ENCODE measurements around the gene SLC35G4.
"Not testable (repeated sequence)": the region's sequence is repeated elsewhere in the genome, so short reads cannot be mapped to it uniquely, and the experiment has no call there.

SLC35G4 gene

DNA sequence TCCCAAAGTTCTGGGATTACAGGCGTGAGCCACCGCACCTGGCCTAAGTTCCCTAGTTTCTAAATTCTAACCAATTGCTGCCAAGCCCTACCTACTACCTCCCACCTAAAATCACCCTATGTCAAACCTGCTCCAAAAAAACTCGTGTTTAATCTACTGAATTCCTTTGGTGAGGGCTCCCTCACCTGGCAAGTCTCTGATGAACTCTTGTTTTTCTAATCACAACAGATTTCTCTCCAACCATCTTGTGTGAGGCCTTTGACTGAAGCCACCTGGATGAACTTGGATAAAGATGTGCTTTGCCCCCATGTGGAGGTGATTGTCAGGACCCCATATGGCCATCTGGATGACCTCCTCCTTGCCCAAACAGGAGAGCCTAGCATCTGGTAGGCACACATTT lies 17.4 kb upstream of the SLC35G4 start:
- Histone ChIP-seq H3K36me3 (replicated peaks; ENCODE audit: insufficient read depth, low read length) (no peaks in the 10 kb centered on the region), H3K27ac (ENCODE audit: low read length) (no peak overlapping the region), H3K79me2 (ENCODE audit: low read length) (no peaks in the 10 kb centered on the region), H3K9ac (ENCODE audit: low read length) (no peak overlapping the region), H3K4me1 (ENCODE audit: low read length) (peaks cover 17% of the 10 kb centered on the region), H3K4me2 (ENCODE audit: low read depth, low read length) (no peak overlapping the region), H3K9me3 (replicated peaks; ENCODE audit: insufficient read depth, low read length) (no peaks in the 10 kb centered on the region), H4K20me1 (ENCODE audit: insufficient read depth, low read length) (no peaks in the 10 kb centered on the region), H3K9me2 (replicated peaks; ENCODE audit: insufficient read depth, low read length) (no peaks in the 10 kb centered on the region), H3K4me3 (ENCODE audit: low read length) (no peak overlapping the region), H2AFZ (ENCODE audit: low read length) (no peak overlapping the region), H3F3A (ENCODE audit: insufficient read depth, low read length) (peaks cover 9% of the 10 kb centered on the region), H3K27me3 (replicated peaks; ENCODE audit: insufficient read depth, low read length) (no peaks in the 10 kb centered on the region)
- DNase-seq, result peak; percentile 49
- no peak for TF ChIP-seq EZH2 (optimal IDR thresholded peaks at IDR 0.05; ENCODE audit: low read depth, low read length)
- TF ChIP-seq, protein P1, sequence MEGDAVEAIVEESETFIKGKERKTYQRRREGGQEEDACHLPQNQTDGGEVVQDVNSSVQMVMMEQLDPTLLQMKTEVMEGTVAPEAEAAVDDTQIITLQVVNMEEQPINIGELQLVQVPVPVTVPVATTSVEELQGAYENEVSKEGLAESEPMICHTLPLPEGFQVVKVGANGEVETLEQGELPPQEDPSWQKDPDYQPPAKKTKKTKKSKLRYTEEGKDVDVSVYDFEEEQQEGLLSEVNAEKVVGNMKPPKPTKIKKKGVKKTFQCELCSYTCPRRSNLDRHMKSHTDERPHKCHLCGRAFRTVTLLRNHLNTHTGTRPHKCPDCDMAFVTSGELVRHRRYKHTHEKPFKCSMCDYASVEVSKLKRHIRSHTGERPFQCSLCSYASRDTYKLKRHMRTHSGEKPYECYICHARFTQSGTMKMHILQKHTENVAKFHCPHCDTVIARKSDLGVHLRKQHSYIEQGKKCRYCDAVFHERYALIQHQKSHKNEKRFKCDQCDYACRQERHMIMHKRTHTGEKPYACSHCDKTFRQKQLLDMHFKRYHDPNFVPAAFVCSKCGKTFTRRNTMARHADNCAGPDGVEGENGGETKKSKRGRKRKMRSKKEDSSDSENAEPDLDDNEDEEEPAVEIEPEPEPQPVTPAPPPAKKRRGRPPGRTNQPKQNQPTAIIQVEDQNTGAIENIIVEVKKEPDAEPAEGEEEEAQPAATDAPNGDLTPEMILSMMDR (IDR thresholded peaks at IDR 0.05; ENCODE audit: low read length), result peak; percentile 38
- no peak for TF ChIP-seq EZH2phosphoT487 (IDR thresholded peaks at IDR 0.05; ENCODE audit: low read length)

DNA sequence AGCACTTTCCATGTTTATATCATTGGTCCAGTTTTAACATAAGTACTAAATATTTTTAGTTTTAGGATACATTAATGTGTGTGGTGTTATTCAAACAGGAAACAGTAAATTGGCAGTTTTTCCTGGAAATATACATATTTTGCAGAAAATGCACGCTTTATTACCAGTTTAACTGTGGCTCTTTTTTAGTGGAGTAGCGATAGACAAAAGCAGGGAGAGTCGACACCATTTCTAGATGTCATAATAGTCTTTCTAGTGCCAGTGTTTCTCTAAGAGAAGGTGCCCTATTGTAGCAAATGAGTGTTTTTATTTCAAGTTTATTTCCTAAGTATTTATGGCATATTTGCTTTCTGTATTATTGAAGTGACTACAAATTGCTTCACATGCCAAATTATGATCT lies 9.1 kb upstream of the SLC35G4 start:
- H3K4me3 ChIP-seq (ENCODE audit: low read length), result no peak overlapping the region
- H3K79me2 ChIP-seq (ENCODE audit: low read length), result no peaks in the 10 kb centered on the region
- no peak overlapping the region for H3K9ac ChIP-seq (ENCODE audit: low read length)
- H3K4me1 ChIP-seq (ENCODE audit: low read length), result no peaks in the 10 kb centered on the region
- no peak for DNase-seq
- H3K4me2 ChIP-seq (ENCODE audit: low read depth, low read length), result no peak overlapping the region
- no peaks in the 10 kb centered on the region for H4K20me1 ChIP-seq (ENCODE audit: insufficient read depth, low read length)
- H3K27ac ChIP-seq (ENCODE audit: low read length), result no peak overlapping the region
- H3K36me3 ChIP-seq (replicated peaks; ENCODE audit: insufficient read depth, low read length), result no peaks in the 10 kb centered on the region
- no peaks in the 10 kb centered on the region for H3K9me3 ChIP-seq (replicated peaks; ENCODE audit: insufficient read depth, low read length)
- no peak for TF ChIP-seq EZH2phosphoT487 (IDR thresholded peaks at IDR 0.05; ENCODE audit: low read length)
- TF ChIP-seq, protein P1 (IDR thresholded peaks at IDR 0.05; ENCODE audit: low read length), result no peak
- no peak for TF ChIP-seq EZH2 (optimal IDR thresholded peaks at IDR 0.05; ENCODE audit: low read depth, low read length)
- H3F3A ChIP-seq (ENCODE audit: insufficient read depth, low read length), result no peaks in the 10 kb centered on the region
- no peak overlapping the region for H2AFZ ChIP-seq (ENCODE audit: low read length)
- H3K9me2 ChIP-seq (replicated peaks; ENCODE audit: insufficient read depth, low read length), result no peaks in the 10 kb centered on the region
- H3K27me3 ChIP-seq (replicated peaks; ENCODE audit: insufficient read depth, low read length), result no peaks in the 10 kb centered on the region

DNA sequence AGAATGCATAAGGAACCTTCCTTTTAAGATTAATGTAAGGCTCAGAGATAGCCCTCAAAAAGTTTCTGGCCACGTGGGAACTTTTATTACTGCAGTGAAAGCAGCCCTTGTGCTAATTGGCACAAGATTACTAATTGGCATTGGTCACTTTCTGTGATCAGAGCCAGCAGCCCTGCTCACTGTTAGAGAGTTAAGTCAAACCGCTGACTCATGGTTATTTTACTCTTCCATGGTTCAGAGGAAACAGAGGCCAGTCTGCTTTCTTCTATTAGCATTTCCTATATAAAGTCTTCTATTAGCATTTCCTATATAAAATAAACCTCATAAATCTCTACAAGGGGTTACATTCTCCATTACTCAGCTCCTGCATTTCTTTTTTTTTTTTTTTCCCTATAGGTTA lies 1.5 kb upstream of the SLC35G4 start:
- no peaks in the 10 kb centered on the region for H3K27me3 ChIP-seq (replicated peaks; ENCODE audit: insufficient read depth, low read length)
- no peak overlapping the region for H2AFZ ChIP-seq (ENCODE audit: low read length)
- TF ChIP-seq EZH2phosphoT487 (IDR thresholded peaks at IDR 0.05; ENCODE audit: low read length), result no peak
- no peaks in the 10 kb centered on the region for H3K9me2 ChIP-seq (replicated peaks; ENCODE audit: insufficient read depth, low read length)
- no peak overlapping the region for H3K4me3 ChIP-seq (ENCODE audit: low read length)
- DNase-seq, result no peak
- H3K4me1 ChIP-seq (ENCODE audit: low read length), result no peaks in the 10 kb centered on the region
- H3F3A ChIP-seq (ENCODE audit: insufficient read depth, low read length), result no peaks in the 10 kb centered on the region
- H3K79me2 ChIP-seq (ENCODE audit: low read length), result no peaks in the 10 kb centered on the region
- no peak overlapping the region for H3K27ac ChIP-seq (ENCODE audit: low read length)
- no peaks in the 10 kb centered on the region for H3K36me3 ChIP-seq (replicated peaks; ENCODE audit: insufficient read depth, low read length)
- H3K9me3 ChIP-seq (replicated peaks; ENCODE audit: insufficient read depth, low read length), result no peaks in the 10 kb centered on the region
- no peaks in the 10 kb centered on the region for H4K20me1 ChIP-seq (ENCODE audit: insufficient read depth, low read length)
- H3K4me2 ChIP-seq (ENCODE audit: low read depth, low read length), result no peak overlapping the region
- H3K9ac ChIP-seq (ENCODE audit: low read length), result no peak overlapping the region

DNA sequence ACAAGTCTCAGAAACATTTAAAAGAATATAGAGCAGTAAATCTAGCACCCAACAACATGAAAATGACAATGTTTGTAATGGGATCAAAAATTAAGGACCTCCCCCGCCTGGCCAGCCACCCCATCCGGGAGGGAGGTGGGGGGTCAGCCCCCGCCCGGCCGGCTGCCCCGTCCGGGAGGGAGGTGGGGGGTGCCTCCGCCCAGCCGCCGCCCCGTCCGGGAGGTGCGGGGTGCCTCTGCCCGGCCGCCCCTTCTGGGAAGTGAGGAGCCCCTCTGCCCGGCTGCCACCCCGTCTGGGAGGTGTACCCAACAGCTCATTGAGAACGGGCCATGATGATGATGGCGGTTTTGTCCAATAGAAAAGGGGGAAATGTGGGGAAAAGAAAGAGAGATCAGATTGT lies 778 bp upstream of the SLC35G4 start:
- H3K79me2 ChIP-seq (ENCODE audit: low read length); H3K9ac ChIP-seq (ENCODE audit: low read length); H3K27me3 ChIP-seq (replicated peaks; ENCODE audit: insufficient read depth, low read length); H3K27ac ChIP-seq (ENCODE audit: low read length); H2AFZ ChIP-seq (ENCODE audit: low read length); H3K9me3 ChIP-seq (replicated peaks; ENCODE audit: insufficient read depth, low read length); H3K9me2 ChIP-seq (replicated peaks; ENCODE audit: insufficient read depth, low read length); H3K4me1 ChIP-seq (ENCODE audit: low read length); H3K4me2 ChIP-seq (ENCODE audit: low read depth, low read length); H3K36me3 ChIP-seq (replicated peaks; ENCODE audit: insufficient read depth, low read length); DNase-seq; H4K20me1 ChIP-seq (ENCODE audit: insufficient read depth, low read length); H3K4me3 ChIP-seq (ENCODE audit: low read length); H3F3A ChIP-seq (ENCODE audit: insufficient read depth, low read length): not testable (repeated sequence)

DNA sequence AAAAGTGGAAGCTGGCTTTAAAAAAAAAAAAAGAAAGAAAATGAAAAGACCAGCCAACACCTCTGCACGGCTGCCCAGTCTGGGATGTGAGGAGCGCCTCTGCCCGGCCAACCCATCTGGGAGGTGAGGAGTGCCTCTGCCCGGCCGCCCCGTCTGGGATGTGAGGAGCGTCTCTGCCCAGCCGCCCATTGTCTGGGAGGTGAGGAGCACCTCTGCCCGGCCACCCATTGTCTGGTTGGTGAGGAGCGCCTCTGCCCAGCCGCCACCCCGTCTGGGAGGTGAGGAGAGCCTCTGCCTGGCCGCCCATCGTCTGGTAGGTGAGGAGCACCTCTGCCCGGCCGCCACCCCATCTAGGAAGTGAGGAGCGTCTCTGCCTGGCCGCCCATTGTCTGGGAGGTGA lies 3.7 kb downstream of the SLC35G4 start:
- H3K36me3 ChIP-seq (replicated peaks; ENCODE audit: insufficient read depth, low read length); H3K9me3 ChIP-seq (replicated peaks; ENCODE audit: insufficient read depth, low read length): not testable (repeated sequence)

DNA sequence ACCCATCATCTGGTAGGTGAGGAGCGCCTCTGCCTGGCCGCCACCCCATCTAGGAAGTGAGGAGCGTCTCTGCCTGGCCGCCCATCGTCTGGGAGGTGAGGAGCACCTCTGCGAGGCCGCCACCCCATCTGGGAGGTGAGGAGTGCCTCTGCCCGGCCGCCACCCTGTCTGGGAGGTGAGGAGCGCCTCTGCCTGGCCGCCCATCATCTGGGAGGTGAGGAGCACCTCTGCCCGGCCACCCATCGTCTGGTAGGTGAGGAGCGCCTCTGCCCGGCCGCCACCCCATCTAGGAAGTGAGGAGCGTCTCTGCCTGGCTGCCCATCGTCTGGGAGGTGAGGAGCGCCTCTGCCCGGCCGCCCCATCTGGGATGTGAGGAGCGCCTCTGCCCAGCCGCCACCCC lies 4.2 kb downstream of the SLC35G4 start:
- H3K9me3 ChIP-seq (replicated peaks; ENCODE audit: insufficient read depth, low read length); H3K4me1 ChIP-seq (ENCODE audit: low read length); H3K9ac ChIP-seq (ENCODE audit: low read length); H3K4me2 ChIP-seq (ENCODE audit: low read depth, low read length); H3K36me3 ChIP-seq (replicated peaks; ENCODE audit: insufficient read depth, low read length); H3K4me3 ChIP-seq (ENCODE audit: low read length); H3K27ac ChIP-seq (ENCODE audit: low read length); H3K79me2 ChIP-seq (ENCODE audit: low read length); H3K9me2 ChIP-seq (replicated peaks; ENCODE audit: insufficient read depth, low read length); H3F3A ChIP-seq (ENCODE audit: insufficient read depth, low read length); H2AFZ ChIP-seq (ENCODE audit: low read length); DNase-seq; H3K27me3 ChIP-seq (replicated peaks; ENCODE audit: insufficient read depth, low read length); H4K20me1 ChIP-seq (ENCODE audit: insufficient read depth, low read length): not testable (repeated sequence)

More for the DNA sequence above, 3.7 kb downstream of the SLC35G4 start:
- not testable (repeated sequence) for H3K9ac ChIP-seq (ENCODE audit: low read length); H3K4me2 ChIP-seq (ENCODE audit: low read depth, low read length); H2AFZ ChIP-seq (ENCODE audit: low read length); H3K79me2 ChIP-seq (ENCODE audit: low read length); DNase-seq; H4K20me1 ChIP-seq (ENCODE audit: insufficient read depth, low read length); H3K27ac ChIP-seq (ENCODE audit: low read length); H3K9me2 ChIP-seq (replicated peaks; ENCODE audit: insufficient read depth, low read length); H3F3A ChIP-seq (ENCODE audit: insufficient read depth, low read length); H3K27me3 ChIP-seq (replicated peaks; ENCODE audit: insufficient read depth, low read length); H3K4me1 ChIP-seq (ENCODE audit: low read length); H3K4me3 ChIP-seq (ENCODE audit: low read length)
